AG04449 (cell line): ENCODE data around the gene PGA5.

Experiments used
- CTCF ChIA-PET: fragments of 350-600 bp; formaldehyde crosslinking; extraction: SDS; loops from one replicate; lab custom pipeline; 2021; ENCODE audit warnings: antibody characterized with exemption; lab: Yijun Ruan, JAX
- POLR2A ChIA-PET: fragments of 400-600, 350-600 bp; formaldehyde crosslinking; extraction: SDS; loops from one replicate; lab custom pipeline; 2020; ENCODE audit warnings: antibody characterized with exemption, inconsistent platforms; lab: Yijun Ruan, JAX
- DNase-seq: peaks from one replicate; pipeline ENCODE4 v3.0.0-alpha.2; 2010; ENCODE audit warnings: low read depth, low spot score
- H3K4me3 ChIP-seq: 2 replicates; pipeline ENCODE4 v1.5.1; 2011; ENCODE audit warnings: low read depth, mild to moderate bottlenecking, control low read depth, low read length
- CTCF ChIP-seq: IDR thresholded peaks from one replicate; pipeline ENCODE4 v1.5.1; 2011; ENCODE audit warnings: mild to moderate bottlenecking, moderate library complexity, low read length, control low read depth, inconsistent platforms; ENCODE audit not compliant: insufficient read depth; ENCODE audit errors: missing control alignments

Gene PGA5

GRCh38 chr11:61297341-61297740, 56.4 kb downstream of the PGA5 start:
- POLR2A ChIA-PET: interaction anchor here (0.9 kb wide), 1 partner anchor 84 kb away, joined by 3 read pairs; no protein-coding TSS in a partner anchor
- CTCF ChIA-PET: interaction anchor here (0.8 to 1.5 kb wide), 3 partner anchors 11 to 89 kb away, joined by 3 read pairs; no protein-coding TSS in a partner anchor
- no peak for DNase-seq
- H3K4me3 ChIP-seq: no peak overlapping the region
- no peak for TF ChIP-seq CTCF

- peak; percentile 40 for DNase-seq
- ChIA-PET POLR2A (interaction anchor here (0.9 kb wide), 1 partner anchor 84 kb away, joined by 3 read pairs; no protein-coding TSS in a partner anchor), CTCF (interaction anchor here (0.8 to 2.0 kb wide), 7 partner anchors 11 to 138 kb away, joined by 3 to 12 read pairs (median 4); no protein-coding TSS in a partner anchor)
These were observed 56.8 kb downstream of the PGA5 start for GRCh38 chr11:61297746-61298145.

GRCh38 chr11:61298663-61299244, 57.8 kb downstream of the PGA5 start:
- no peak for DNase-seq
- no peak for TF ChIP-seq CTCF
- ChIA-PET POLR2A (interaction anchor here (0.6 kb wide), 1 partner anchor 9 kb away, joined by 3 read pairs; no protein-coding TSS in a partner anchor), CTCF (interaction anchor here (1.2 to 2.0 kb wide), 5 partner anchors 10 to 137 kb away, joined by 4 to 12 read pairs (median 8); no protein-coding TSS in a partner anchor)
- no peak overlapping the region for H3K4me3 ChIP-seq

More at GRCh38 chr11:61297746-61298145, 56.8 kb downstream of the PGA5 start:
- TF ChIP-seq CTCF: no peak
- no peak overlapping the region for H3K4me3 ChIP-seq
